ENCODE measurements around the gene LRRC9.

- TF ChIP-seq CTCF (IDR thresholded peaks at IDR 0.05) = no peak
- no peak for TF ChIP-seq MAX (IDR thresholded peaks at IDR 0.05; ENCODE audit: low read depth)
- TF ChIP-seq SIN3A (IDR thresholded peaks at IDR 0.05; ENCODE audit: borderline replicate concordance, low read depth, low read length) = no peak
- no peak for TF ChIP-seq RAD21 (IDR thresholded peaks at IDR 0.05; ENCODE audit: low read length)
- TF ChIP-seq TEAD4 (IDR thresholded peaks at IDR 0.05; ENCODE audit: borderline replicate concordance, insufficient read depth) = no peak
Measured at GRCh38 chr14:59944909-59945308, 25.0 kb downstream of the LRRC9 start.

All from SK-N-SH (cell line).